ENCODE data around the gene PLEKHG3.

The PLEKHG3 gene

GRCh38 chr14:64715628-64716412, 11.6 kb downstream of the PLEKHG3 start:
- no peak for TF ChIP-seq CTCF (IDR thresholded peaks at IDR 0.05; ENCODE audit: low read depth, low read length)
- no peak for DNase-seq (ENCODE audit: extremely low read depth, low read depth)

GRCh38 chr14:64717870-64718269, 13.6 kb downstream of the PLEKHG3 start:
- no peak for TF ChIP-seq CTCF (IDR thresholded peaks at IDR 0.05; ENCODE audit: low read depth, low read length)
- DNase-seq (ENCODE audit: extremely low read depth, low read depth) = no peak

GRCh38 chr14:64718762-64719161, 14.5 kb downstream of the PLEKHG3 start:
- DNase-seq (ENCODE audit: extremely low read depth, low read depth) = no peak
- TF ChIP-seq CTCF (IDR thresholded peaks at IDR 0.05; ENCODE audit: low read depth, low read length) = no peak

GRCh38 chr14:64719601-64720000, 15.4 kb downstream of the PLEKHG3 start:
- DNase-seq (ENCODE audit: extremely low read depth, low read depth) = no peak
- no peak for TF ChIP-seq CTCF (IDR thresholded peaks at IDR 0.05; ENCODE audit: low read depth, low read length)

GRCh38 chr14:64720131-64720576, 15.9 kb downstream of the PLEKHG3 start:
- TF ChIP-seq CTCF (IDR thresholded peaks at IDR 0.05; ENCODE audit: low read depth, low read length) = no peak
- no peak for DNase-seq (ENCODE audit: extremely low read depth, low read depth)

DNA sequence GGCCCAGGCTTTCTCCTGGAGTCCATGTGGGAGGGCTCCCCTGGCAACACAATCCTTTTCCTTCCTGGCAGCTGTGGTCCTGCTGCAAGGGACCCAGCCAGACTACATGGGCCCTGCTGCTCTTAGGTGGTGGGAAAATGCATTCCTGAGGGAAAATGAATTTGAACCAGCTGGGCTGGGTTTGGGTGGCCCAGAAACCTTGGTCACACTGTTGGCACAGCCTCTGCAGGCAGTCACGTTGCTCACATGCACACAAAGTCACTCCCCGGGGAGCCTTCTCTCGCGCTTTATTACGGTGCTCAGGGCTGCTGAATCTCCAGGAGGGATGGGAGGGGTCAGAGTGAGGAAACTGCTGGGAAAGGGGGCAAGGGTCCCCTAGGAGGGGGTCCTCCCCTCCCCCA, 17.2 kb downstream of the PLEKHG3 start:
- DNase-seq (ENCODE audit: extremely low read depth, low read depth) = peak; percentile 48
- no peak for TF ChIP-seq CTCF (IDR thresholded peaks at IDR 0.05; ENCODE audit: low read depth, low read length)

DNA sequence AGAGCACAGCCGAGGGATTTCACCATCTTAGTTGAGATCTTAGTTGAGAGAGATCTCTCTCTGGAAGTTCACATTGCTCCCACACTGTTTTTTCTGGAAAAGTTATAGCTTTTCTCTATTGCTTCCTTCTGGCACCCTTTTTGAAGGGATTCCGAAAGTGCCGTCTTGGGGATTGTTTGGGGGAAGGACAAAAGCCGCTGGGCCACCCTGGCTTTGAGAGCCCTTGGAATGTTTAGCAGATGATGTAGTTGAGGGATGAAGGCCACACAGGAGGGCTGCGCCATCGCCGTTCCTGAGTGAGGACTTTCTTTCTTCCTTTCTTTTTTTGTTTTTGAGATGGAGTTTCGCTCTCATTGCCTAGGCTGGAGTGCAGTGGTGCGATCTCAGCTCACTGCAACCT, 17.7 kb downstream of the PLEKHG3 start:
- no peak for DNase-seq (ENCODE audit: extremely low read depth, low read depth)
- TF ChIP-seq CTCF (IDR thresholded peaks at IDR 0.05; ENCODE audit: low read depth, low read length) = no peak
